B cell (primary cell): Measurements from ENCODE around the gene OR2B2. TPM values are rescaled to one million over a fixed set of nuclear protein-coding genes. Genes with fewer than 3 reads are reported as not detected.

Source experiments
- ATAC-seq: fragments of 200-7000 bp; cut with Tn5 transposase; one replicate; pipeline ENCODE4 v1.10.0; 2021; ENCODE audit warnings: low read depth, mild to moderate bottlenecking, moderate number of reproducible peaks, moderate library complexity
- CTCF ChIA-PET: fragments of 350-600 bp; sonication (Branson Sonifier 250); formaldehyde crosslinking; loops from one replicate; lab custom pipeline; 2021; ENCODE audit warnings: antibody characterized with exemption, inconsistent platforms; lab: Charles Lee
- POLR2A ChIA-PET: fragments of 350-600 bp; sonication (Branson Sonifier 250); formaldehyde crosslinking; loops from one replicate; lab custom pipeline; 2021; ENCODE audit warnings: antibody characterized with exemption; lab: Charles Lee
- DNase-seq: peaks from one replicate; pipeline ENCODE4 v3.0.0; 2013
- H2AFZ ChIP-seq: 2 replicates; pipeline ENCODE4 v1.6.1; 2012; ENCODE audit warnings: mild to moderate bottlenecking, low read depth, low read length; ENCODE audit not compliant: insufficient read depth, poor library complexity, severe bottlenecking
- H3K27ac ChIP-seq, 2 donors: 1 replicate in 1 of 2; 2 replicates in 1 of 2; pipeline ENCODE4 v1.5.1; 2012 to 2013; ENCODE audit warnings: low read length in 2 of 2, mild to moderate bottlenecking in 2 of 2, moderate library complexity in 1 of 2
- H3K27me3 ChIP-seq, 4 experiments: fragments of 200-600 bp in 1 of 4; sonication (generic) in 1 of 4; replicated peaks in 1 of 4; 1 replicate in 2 of 4; 2 replicates in 2 of 4; pipeline versions ENCODE4 v1.6.1 to v1.7.0; 2013 to 2016; ENCODE audit warnings: low read length in 3 of 4, mild to moderate bottlenecking in 2 of 4, mixed read lengths in 1 of 4, moderate library complexity in 1 of 4; ENCODE audit not compliant: insufficient read depth in 4 of 4, control insufficient read depth in 3 of 4; ENCODE audit errors: control extremely low read depth in 1 of 4
- H3K36me3 ChIP-seq, 2 experiments: replicated peaks in 1 of 2; 1 replicate in 1 of 2; 2 replicates in 1 of 2; pipeline versions ENCODE4 v1.6.1 to v1.7.1; 2013; ENCODE audit warnings: low read length in 1 of 2; ENCODE audit not compliant: insufficient read depth in 2 of 2, control insufficient read depth in 1 of 2; ENCODE audit errors: control extremely low read depth in 1 of 2, extremely low read depth in 1 of 2
- H3K4me1 ChIP-seq, 2 donors: fragments of 200-600 bp in 1 of 2; sonication (generic) in 1 of 2; 1 replicate in 1 of 2; 2 replicates in 1 of 2; pipeline versions ENCODE4 v1.5.1 to v1.6.1; 2013 to 2017; ENCODE audit warnings: low read length in 2 of 2; ENCODE audit not compliant: control insufficient read depth in 2 of 2, insufficient read depth in 2 of 2
- H3K4me2 ChIP-seq: replicated peaks from 2 replicates; pipeline ENCODE3; 2012; ENCODE audit warnings: mild to moderate bottlenecking, low read depth, low read length; ENCODE audit not compliant: poor library complexity, severe bottlenecking
- H3K4me3 ChIP-seq, 5 experiments: fragments of 200-600 bp in 1 of 5; sonication (generic) in 1 of 5; 1 replicate in 3 of 5; 2 replicates in 2 of 5; pipeline versions ENCODE4 v1.5.1 to v1.7.0; 2011 to 2016; ENCODE audit warnings: low read length in 4 of 5, mild to moderate bottlenecking in 4 of 5, low read depth in 2 of 5, control low read depth in 1 of 5, moderate library complexity in 1 of 5; ENCODE audit not compliant: insufficient read depth in 1 of 5; ENCODE audit errors: control extremely low read depth in 1 of 5, extremely low read depth in 1 of 5
- H3K79me2 ChIP-seq: fragments of 200-600 bp; sonication (generic); one replicate; pipeline ENCODE4 v1.6.0; 2016; ENCODE audit warnings: low read length; ENCODE audit not compliant: control insufficient read depth, insufficient read depth
- H3K9ac ChIP-seq: fragments of 200-600 bp; sonication (generic); 2 replicates; pipeline ENCODE4 v1.6.1; 2017; ENCODE audit warnings: mild to moderate bottlenecking, low read length, moderate library complexity
- H3K9me3 ChIP-seq, 3 donors: one replicate each; pipeline versions ENCODE4 v1.6.1 to v1.7.1; 2013; ENCODE audit warnings: low read length in 2 of 3; ENCODE audit not compliant: control insufficient read depth in 2 of 3, insufficient read depth in 1 of 3; ENCODE audit errors: control extremely low read depth in 1 of 3
- H4K20me1 ChIP-seq: 2 replicates; pipeline ENCODE4 v1.6.0; 2012; ENCODE audit warnings: mild to moderate bottlenecking, low read length; ENCODE audit not compliant: insufficient read depth, control insufficient read depth, poor library complexity, severe bottlenecking
- H3K27ac Mint-ChIP-seq: one replicate; pipeline ENCODE4 v1.8.0; 2021; ENCODE audit warnings: mixed read lengths
- H3K27me3 Mint-ChIP-seq: one replicate; pipeline ENCODE4 v1.8.0; 2021; ENCODE audit warnings: mixed read lengths
- H3K4me1 Mint-ChIP-seq: one replicate; pipeline ENCODE4 v1.8.0; 2021; ENCODE audit warnings: mixed read lengths
- H3K4me3 Mint-ChIP-seq: one replicate; pipeline ENCODE4 v1.8.0; 2021; ENCODE audit warnings: mixed read lengths
- H3K9me3 Mint-ChIP-seq: one replicate; pipeline ENCODE4 v1.8.0; 2022; ENCODE audit warnings: mixed read lengths; ENCODE audit not compliant: insufficient read depth
- EZH2 ChIP-seq: IDR thresholded peaks from 2 replicates; pipeline ENCODE4 v1.6.1; 2012; ENCODE audit warnings: borderline replicate concordance, low read depth, mild to moderate bottlenecking, moderate library complexity, low read length; ENCODE audit not compliant: insufficient read depth, poor library complexity, severe bottlenecking
- WGBS: methylation state at CpG from one replicate; pipeline ENCODE4 v1.1.5; 2013; ENCODE audit warnings: missing lambda C conversion rate; ENCODE audit not compliant: insufficient coverage; 5-methylcytosine and 5-hydroxymethylcytosine counted together
- intact Hi-C: fragments of 100-400 bp; cut with micrococcal nuclease; formaldehyde crosslinking; loops from one replicate; pipeline ENCODE4 v1.10.0; 2022
- polyA plus RNA-seq: library from polyadenylated mRNA; depleted of rRNA; stranded (reverse); fragments of >200 nt; gene quantifications from 2 replicates; pipeline ENCODE4 v1.2.3, GENCODE V29; 2012
- total RNA-seq, 2 donors: library from RNA; stranded (reverse); fragments of 120-200 nt in 1 of 2; gene quantifications; 1 replicate in 1 of 2; 2 replicates in 1 of 2; pipeline versions ENCODE4 v1.2.3 to v1.2.4, GENCODE V29; 2013 to 2022
- TF ChIP-seq, protein P1 (sequence below): fragments of 200-600 bp; IDR thresholded peaks from one replicate; pipeline ENCODE4 v1.8.0; 2022; ENCODE audit warnings: antibody characterized with exemption, mild to moderate bottlenecking

The OR2B2 gene
- total and polyA plus RNA-seq, 2 donors (not counting 1 experiment from before 2014, with no cell fraction given) = not detected

DNA sequence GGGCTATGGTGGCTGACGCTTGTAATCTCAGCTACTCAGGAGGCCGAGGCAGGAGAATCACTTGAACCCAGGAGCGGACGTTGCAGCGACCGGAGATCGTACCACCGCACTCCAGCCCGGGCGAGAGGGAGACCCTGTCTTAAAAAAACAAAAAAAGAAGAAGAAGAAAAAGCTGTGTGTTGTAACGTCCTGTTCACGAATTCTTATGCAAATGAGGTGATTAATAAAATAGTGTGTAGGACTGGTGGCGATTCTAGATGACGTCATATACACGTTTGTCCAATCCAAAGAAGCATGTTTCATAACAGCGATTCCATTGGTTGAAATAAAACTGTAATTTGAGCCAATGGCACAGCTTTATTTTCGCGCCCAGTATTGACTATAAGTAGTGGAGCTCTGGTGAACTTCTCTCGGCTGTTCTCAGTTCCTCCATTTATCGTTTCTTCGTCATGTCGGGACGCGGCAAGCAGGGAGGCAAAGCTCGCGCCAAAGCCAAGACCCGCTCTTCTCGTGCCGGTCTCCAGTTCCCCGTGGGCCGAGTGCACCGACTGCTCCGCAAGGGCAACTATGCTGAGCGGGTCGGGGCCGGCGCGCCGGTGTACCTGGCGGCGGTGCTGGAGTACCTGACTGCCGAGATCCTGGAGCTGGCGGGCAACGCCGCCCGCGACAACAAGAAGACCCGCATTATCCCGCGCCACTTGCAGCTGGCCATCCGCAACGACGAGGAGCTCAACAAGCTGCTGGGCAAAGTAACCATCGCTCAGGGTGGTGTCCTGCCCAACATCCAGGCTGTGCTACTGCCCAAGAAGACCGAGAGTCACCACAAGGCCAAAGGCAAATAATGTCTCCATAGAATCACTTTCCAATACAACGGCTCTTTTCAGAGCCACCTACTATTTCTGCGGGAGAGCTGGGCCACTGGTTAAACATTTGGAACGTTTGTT is 47.0 kb downstream of the OR2B2 start:
- Mint-ChIP-seq H3K27ac (peak overlapping the region; percentile 97), H3K27me3 (no peaks in the 10 kb centered on the region), H3K9me3 (no peaks in the 10 kb centered on the region), H3K4me3 (peak overlapping the region; percentile 97), H3K4me1 (peaks cover 45% of the 10 kb centered on the region)
- Histone ChIP-seq H3K27ac (peak overlapping the region; percentile 81 to 83), H2AFZ (peak overlapping the region; percentile 44), H3K9me3 (peaks cover 0 to 12% (median 0%) of the 10 kb centered on the region in 3 donors), H3K36me3 (no peaks in the 10 kb centered on the region), H3K4me3 (peak overlapping the region; percentile 60 to 82 (median 69)), H3K4me2 (peak overlapping the region; percentile 80), H3K79me2 (no peaks in the 10 kb centered on the region), H3K9ac (peak overlapping the region; percentile 73), H4K20me1 (no peaks in the 10 kb centered on the region), H3K4me1 (peaks cover 13 to 35% of the 10 kb centered on the region in 2 donors), H3K27me3 (no peaks in the 10 kb centered on the region)
- under 1% methylated on average over 55 of the region's 58 CpGs for WGBS
- ATAC-seq = peak; percentile 80
- ChIA-PET POLR2A (interaction anchor here (0.5 to 6.7 kb wide), 33 partner anchors 8 to 1844 kb away, joined by 3 to 166 read pairs (median 7); partner anchors contain the start of genes ZNF165 and ZSCAN31), CTCF (interaction anchor here (0.6 to 8.6 kb wide), 17 partner anchors 25 to 1706 kb away, joined by 3 to 92 read pairs (median 4); a partner anchor contains a TSS)
- TF ChIP-seq EZH2 = no peak
- TF ChIP-seq, protein P1, sequence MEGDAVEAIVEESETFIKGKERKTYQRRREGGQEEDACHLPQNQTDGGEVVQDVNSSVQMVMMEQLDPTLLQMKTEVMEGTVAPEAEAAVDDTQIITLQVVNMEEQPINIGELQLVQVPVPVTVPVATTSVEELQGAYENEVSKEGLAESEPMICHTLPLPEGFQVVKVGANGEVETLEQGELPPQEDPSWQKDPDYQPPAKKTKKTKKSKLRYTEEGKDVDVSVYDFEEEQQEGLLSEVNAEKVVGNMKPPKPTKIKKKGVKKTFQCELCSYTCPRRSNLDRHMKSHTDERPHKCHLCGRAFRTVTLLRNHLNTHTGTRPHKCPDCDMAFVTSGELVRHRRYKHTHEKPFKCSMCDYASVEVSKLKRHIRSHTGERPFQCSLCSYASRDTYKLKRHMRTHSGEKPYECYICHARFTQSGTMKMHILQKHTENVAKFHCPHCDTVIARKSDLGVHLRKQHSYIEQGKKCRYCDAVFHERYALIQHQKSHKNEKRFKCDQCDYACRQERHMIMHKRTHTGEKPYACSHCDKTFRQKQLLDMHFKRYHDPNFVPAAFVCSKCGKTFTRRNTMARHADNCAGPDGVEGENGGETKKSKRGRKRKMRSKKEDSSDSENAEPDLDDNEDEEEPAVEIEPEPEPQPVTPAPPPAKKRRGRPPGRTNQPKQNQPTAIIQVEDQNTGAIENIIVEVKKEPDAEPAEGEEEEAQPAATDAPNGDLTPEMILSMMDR = no peak
- DNase-seq = peak; percentile 97
- intact Hi-C loops = loop anchor here (1.0 to 5.0 kb wide), 7 partner anchors 8 to 1668 kb away; a partner anchor contains a TSS
